Measurements from ENCODE around the gene ACMSD.
"Not testable (repeated sequence)": the region's sequence is repeated elsewhere in the genome, so short reads cannot be mapped to it uniquely, and the experiment has no call there.

ACMSD gene

DNA sequence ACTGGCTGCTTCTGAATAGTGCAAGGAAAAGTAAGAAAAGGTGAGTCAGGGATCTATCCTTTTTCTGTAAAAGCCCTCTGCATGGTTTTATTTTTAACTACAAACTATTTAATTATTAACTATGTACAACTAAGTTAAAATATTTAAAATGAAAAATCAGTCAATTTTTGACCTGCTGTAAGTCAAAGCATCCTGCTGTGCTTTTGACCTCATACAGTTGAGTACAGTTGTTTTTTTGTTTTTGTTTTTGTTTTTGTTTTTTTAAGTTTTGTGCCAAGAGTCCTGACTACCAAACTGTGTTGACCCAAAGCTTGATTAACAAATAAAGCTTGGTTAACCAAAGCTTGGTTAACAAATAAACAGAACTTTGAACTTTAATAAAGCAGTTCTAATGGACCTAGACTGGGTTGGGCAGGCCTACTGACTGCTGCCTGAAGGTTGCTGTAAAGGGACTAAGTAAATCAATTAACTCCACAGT, at the start of gene ACMSD:
TSS of gene ACMSD (plus strand) at position 474 of the 478 bp plus-strand sequence. CDS start 67 bp downstream, outside the sequence.
- DNase-seq (ENCODE audit: low read depth in 2 of 3, low spot score in 2 of 3) = no peak

DNA sequence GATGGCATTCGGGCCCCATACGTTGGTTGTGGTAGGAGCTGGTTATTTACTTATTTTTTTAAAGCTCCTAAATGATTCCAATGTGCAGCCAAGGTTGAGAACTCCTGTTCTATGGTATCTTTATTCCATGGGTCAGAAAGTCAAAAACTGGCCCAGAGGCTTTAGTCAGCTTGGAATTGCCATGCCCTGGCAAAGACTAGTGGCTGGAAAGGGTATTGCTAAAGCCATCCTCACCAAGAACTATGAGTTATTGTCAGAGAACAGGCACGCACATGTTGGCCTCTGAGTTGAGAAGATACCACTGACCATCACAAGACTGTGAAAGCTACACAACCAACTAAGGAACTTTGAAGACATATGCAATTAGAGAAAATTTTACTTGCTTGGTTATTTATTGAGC, 47.9 kb upstream of the ACMSD start:
- no peak for DNase-seq (ENCODE audit: low read depth in 2 of 3, low spot score in 2 of 3)

DNA sequence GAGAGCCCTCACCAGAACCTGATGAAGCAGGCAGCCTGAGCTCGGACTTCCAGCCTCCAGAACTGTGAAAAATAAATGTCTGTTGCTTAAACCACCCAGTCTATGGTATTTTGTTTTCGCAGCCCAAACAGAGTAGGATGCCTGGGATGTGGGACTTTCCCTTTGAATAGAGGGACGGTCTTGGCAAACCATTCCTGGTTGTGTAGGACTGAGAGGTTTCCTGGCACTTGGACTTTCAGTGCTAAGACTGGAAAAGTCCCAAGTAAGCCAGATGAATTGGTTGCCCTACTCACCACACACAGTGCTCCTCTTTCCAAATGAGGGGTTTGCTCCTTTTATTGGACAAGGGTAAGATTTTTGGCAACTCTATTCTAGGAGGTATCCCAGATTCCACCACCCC, 46.8 kb upstream of the ACMSD start:
- DNase-seq (ENCODE audit: low read depth in 2 of 3, low spot score in 2 of 3) = no peak

DNA sequence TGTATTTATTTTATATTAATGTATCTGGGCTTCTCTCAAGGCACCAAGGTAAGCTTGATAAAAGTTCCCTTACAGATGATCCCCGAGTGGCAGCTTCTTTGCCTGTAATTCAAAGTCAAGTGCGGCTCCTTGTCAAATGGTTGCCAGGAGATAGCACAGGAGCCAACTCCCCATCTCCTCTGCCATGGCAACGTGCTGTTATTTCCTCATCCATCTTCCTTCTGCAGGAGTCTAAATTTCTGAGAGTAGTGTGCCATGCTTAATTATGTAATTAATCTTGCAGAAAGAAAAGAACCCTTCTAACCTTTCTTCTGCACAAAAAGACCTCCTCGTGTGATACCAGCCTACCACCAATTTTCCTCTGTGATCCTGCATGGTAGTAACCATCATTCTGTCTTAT, 46.2 kb upstream of the ACMSD start:
- no peak for DNase-seq (ENCODE audit: low read depth in 2 of 3, low spot score in 2 of 3)

DNA sequence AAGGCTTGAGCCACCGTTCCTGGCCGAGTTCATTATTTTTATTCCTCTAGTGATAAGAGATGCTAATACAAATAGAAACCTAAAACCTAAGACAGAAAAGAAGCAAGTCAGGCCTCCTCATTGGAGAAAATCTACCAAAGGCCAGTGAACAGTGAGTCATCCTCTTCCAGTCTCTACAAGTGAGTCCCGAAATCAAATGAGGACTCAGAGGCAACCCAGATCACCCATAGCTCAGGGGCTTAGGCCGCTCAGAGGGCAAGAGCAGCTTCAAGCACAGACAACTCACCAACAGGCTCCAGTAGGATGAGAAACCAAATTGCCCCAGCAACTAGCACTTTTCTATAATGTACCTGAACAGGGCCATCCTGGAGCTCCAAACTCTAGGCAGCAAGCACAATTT, 42.7 kb upstream of the ACMSD start:
- DNase-seq (ENCODE audit: low read depth in 2 of 3, low spot score in 2 of 3) = no peak

DNA sequence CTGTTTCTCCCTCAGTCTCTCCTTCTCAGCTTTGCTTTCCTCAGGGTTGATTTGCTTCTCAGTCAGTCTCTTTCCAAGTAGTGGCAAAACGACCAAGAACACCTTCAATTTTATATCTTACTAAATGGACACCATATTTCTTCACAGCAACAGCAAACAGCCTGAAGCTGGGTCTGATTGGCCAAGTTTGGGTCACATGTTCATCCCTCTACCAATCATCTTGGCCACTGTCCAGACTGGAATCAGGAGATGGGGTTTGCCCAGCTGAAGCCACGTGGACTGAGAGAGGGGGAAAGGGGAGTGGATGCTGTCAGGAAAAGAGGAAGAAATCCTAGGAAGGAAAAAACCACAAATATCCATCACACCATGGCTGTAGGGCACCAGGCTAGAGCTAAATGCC, 42.0 kb upstream of the ACMSD start:
- no peak for DNase-seq (ENCODE audit: low read depth in 2 of 3, low spot score in 2 of 3)

DNA sequence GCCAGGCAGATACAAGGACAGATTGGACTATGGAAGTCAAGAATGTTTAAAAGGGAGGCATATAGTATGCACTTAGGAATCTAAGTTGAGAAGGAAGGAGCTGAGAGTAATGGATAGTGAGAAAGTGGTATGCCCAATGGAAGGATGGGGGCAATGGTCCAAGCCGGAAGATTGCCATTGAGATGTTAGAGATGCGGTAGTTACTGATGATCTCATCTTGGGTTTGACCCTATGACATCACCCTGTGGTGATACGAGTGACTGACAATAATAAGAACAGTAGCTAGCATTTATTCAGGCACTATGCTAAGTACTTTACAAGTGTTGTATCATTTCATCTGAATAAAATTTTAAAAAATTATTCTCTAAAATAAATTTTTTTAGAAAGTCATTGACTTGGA, 38.5 kb upstream of the ACMSD start:
- DNase-seq (ENCODE audit: low read depth in 2 of 3, low spot score in 2 of 3) = no peak

DNA sequence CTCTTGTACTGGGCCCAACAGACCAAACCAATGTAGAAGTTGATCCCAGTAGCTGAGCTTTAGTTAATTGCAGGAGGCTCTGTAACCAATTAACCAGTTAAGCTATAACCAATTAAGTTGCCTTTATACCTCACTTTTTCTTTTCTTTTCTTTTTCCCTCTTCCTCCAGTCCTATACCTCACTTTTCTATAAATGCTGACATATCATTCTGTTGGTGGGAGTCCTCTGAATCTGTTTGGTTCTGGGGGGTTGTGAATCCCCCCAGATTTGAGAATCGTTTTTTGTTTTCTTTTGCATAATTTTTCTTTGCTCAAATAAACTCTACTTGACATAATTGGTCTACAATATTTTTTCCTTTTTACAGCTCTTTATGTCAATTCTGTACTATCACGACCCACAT, 38.1 kb upstream of the ACMSD start:
- DNase-seq (ENCODE audit: low read depth in 2 of 3, low spot score in 2 of 3) = no peak

DNA sequence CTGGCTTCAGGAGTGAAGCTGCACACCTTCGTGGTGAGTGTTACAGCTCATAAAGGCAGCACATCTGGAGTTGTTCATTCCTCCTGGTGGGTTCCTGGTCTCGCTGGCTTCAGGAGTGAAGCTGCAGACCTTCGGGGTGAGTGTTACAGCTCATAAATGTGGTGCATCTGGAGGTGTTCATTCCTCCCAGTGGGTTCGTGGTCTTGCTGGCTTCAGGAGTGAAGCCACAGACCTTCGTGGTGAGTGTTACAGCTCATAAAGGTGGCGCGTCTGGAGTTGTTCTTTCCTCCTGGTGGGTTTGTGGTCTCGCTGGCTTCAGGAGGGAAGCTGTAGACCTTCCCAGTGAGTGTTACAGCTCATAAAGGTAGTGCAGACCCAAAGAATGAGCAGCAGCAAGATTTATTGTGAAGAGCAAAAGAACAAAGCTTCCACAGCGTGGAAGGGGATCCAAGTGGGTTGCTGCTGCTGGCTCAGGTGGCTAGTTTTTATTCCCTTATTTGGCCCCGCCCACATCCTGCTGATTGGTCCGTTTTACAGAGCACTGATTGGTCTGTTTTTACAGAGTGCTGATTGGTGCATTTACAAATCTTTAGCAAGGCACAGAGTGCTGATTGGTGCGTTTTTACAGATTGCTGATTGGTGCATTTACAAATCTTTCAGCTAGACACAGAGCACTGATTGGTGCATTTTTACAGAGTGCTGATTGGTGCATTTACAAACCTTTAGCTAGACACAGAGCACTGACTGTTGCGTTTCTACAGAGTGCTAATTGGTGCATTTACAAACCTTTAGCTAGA, 34.6 kb upstream of the ACMSD start:
- DNase-seq (ENCODE audit: low read depth in 2 of 3, low spot score in 2 of 3) = peak in 1 of 3 experiments; percentile 7

DNA sequence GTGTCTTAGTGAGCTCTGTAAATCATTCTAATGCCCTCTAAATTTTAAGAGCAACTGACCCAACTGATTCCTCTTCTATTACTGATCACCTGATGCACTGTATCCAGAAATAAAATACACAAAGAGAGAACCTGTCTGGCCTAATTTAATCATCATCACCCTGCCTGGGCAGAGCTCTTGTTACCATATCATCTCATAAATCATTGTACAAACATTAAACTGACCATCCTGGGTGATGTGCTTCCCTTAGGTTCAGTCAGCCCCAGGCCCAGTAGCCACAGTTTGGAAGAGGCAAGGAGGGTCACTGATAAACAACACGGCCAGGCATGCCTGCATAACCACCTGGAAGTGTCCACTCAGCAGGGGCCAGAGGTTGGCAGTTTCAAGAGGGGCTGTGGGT, 22.7 kb upstream of the ACMSD start:
- no peak for DNase-seq (ENCODE audit: low read depth in 2 of 3, low spot score in 2 of 3)

DNA sequence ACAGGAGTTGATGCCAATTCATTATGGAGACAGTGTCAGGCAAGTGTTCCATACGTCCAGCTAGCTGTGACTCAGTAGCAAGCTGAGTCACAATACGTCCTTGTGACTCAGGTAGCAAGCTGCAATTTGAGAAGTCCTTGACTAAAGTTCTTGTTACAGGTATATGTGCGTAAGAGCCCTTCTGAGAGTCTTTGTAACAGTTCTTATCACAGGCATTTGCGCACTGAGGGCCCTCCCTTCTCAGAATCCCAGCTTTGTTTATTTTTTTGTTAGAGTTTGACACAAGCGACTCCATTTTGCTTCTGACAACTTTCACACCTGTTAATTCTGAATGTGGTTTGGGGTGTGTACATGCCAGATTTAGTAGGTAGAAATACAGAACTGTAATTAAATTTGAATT, 20.1 kb upstream of the ACMSD start:
- no peak for DNase-seq (ENCODE audit: low read depth in 2 of 3, low spot score in 2 of 3)

DNA sequence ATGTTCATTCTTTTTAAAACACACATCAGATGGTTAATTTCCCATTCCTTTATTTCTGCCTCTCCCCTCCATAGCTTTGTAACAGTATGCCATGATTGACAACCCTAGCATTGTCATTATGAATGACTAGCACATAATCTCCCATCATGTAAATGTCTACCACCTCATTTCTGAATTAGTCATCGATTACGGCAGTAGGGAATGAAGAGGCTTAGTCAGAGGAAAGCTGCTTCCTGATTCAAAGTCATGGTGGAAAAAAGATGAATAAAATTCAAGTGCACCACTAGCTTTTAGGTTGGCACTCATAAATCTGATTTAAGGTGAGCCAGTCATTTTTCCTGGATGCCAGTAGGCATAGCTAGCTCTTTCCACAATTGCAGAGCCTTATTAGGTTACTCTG, 19.1 kb upstream of the ACMSD start:
- no peak for DNase-seq (ENCODE audit: low read depth in 2 of 3, low spot score in 2 of 3)

DNA sequence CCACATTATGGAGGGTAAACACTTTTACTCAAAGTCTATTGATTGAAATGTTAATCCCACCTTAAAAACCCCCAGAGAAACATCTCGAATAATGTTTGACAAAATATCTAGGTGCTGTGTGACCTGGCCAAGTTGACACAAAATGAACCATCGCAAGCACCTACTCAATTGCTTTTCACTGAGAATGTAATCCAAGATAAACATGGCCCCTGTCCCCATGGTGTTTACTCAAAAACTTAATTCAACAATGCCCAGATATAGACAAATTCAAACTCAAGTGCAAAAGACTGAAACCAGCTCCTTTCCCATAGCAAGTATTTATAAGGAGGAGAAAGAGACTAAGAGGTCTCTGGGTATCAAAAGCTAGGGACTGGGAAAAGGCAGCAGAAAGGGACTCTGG, 15.0 kb upstream of the ACMSD start:
- no peak for DNase-seq (ENCODE audit: low read depth in 2 of 3, low spot score in 2 of 3)

DNA sequence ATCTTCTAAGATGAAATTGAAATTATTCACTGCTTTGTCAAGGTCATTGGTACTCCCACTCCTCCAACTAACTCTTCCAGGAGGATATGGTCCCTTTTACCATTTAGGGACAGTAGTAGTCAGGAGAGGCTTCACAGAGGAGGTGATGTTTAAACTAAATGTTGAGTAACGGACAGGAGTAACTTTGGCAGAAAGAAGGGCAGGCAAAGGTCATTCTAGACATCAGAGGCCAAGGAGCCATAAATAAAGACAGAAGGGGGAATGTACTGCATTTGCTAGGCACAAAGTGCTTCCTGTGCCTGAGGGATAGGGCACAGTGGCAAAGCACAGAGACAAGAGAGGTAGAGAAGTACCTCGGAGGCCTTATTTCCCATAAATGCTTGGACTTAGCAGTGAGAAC, 14.6 kb upstream of the ACMSD start:
- DNase-seq (ENCODE audit: low read depth in 2 of 3, low spot score in 2 of 3) = no peak

DNA sequence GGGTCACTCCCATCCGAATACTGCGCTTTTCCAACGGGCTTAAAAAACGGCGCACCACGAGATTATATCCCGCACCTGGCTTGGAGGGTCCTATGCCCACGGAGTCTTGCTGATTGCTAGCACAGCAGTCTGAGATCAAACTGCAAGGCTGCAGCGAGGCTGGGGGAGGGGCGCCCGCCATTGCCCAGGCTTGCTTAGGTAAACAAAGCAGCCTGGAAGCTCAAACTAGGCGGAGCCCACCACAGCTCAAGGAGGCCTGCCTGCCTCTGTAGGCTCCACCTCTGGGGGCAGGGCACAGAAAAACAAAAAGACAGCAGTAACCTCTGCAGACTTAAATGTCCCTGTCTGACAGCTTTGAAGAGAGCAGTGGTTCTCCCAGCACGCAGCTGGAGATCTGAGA, 12.7 kb upstream of the ACMSD start:
- DNase-seq (ENCODE audit: low read depth in 2 of 3, low spot score in 2 of 3) = not testable (repeated sequence)

DNA sequence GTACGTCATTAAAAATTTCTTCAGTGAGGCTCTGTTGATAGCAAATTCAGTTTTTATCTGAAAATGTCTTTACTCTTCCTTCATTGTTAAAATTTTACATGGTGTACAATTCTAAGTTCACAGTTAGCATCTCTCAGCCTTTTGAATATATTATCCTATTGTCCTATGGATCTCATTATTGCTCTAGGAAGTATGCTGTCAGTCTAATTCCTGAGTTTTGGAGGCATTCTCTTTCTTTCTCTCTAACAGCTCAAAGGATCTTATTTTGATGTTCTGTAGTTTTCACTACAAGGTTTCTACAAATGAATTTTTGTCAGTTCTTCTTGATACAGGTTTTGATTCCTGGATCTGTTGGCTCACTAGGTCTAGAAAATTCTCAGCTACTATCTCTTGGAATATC, 2.9 kb upstream of the ACMSD start:
- no peak for DNase-seq (ENCODE audit: low read depth in 2 of 3, low spot score in 2 of 3)

DNA sequence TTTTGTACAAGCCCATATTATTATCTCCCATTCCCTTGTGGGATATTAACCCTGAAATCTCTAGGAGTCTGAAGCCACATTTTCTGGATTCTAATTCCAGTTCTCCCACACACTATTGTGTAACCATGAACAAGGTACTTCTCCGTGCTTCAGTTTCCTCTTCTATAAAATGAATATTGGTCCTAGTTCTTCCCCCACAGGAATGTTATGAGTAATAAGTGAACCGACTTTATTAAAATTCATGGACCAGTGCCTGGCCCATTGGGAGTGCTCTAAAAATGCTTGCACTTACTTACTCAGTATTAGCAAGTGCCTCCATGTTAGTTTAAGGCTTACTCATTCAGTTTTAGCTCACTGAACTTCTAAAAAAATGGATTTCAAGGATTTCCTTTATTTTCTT, 1.4 kb upstream of the ACMSD start:
- DNase-seq (ENCODE audit: low read depth in 2 of 3, low spot score in 2 of 3) = no peak

DNA sequence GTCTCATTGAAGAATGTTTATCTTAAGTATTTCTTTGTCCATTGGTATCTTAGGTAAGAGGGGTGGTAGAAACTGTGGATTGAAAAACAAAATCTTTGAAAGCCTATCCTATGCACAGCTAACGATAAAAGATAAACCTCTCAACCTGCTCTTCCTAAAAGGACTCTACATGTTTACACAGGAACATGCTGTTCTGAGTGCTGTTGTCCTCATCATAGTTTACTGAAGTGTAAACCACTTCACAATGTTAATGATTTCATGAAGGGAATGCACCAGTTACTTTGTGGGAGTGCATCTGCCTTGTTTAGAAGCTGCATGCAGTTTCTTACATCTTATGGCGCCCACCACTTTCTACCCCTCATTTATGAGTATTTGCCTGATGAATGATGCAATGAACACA, 1.2 kb downstream of the ACMSD start:
- DNase-seq (ENCODE audit: low read depth in 2 of 3, low spot score in 2 of 3) = no peak

DNA sequence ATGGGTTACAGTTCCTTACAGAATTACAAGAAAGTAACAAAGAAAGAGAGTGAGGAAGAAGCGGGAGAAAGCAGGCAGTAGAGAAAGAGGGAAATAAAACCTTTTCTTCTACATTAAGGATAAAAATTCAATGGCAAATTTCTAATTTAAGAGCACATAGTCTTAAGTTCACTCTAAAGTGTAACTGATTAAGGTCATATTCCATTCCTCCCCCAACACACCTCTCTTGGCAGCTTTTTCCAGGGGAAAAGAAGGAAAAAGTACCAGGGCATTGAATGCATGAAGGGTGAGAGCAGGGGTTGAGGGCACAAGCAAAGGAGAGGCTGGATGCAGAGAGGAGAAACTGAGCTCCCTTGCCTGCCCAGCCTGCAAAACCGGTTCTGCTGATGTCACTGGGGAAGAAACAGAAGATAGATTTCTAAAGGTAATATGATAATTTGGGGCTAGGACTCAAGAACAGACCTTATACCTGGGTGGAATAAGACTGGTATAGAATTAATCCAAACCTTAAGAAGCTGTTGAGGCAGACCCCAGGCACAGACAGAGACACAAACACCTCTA, 4.6 kb downstream of the ACMSD start:
- no peak for DNase-seq (ENCODE audit: low read depth in 2 of 3, low spot score in 2 of 3)

DNA sequence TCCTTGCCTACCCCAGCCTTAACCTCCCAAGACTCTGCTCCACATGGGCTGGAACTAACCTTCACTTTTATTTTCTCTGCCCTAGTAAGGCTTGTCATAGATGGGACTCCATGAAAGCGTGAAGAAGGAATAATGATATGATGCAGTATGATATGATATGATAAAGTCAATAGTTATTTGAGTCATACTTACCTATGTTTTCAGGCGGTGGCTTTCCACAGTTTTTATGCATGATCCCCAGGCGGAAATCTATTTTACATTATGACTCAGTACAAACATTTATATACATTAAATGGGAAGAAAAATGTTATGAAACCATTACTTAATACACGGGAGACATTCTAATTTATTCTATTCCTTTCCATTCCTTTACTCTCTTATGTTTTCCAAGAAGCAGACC, 5.6 kb downstream of the ACMSD start:
- no peak for DNase-seq (ENCODE audit: low read depth in 2 of 3, low spot score in 2 of 3)

DNA sequence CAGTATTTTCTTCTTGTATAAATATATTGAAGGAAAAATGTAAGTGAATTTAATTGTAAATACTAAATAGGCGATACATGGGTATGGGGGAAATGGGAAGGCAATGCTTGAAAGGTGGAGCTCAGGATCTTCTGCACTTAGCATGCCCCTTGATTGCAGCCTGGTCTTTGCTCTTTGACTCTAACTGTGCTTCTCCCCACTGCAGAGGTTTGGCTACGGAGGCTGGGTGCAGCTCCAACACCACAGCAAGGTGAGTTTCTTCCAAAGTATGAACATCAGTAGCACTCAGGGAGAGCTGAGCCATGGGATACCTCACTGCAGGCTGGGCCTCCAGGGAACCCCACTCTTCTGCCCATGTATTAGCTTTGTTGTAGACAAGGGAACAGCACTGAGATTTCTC, 6.6 kb downstream of the ACMSD start:
- no peak for DNase-seq (ENCODE audit: low read depth in 2 of 3, low spot score in 2 of 3)

DNA sequence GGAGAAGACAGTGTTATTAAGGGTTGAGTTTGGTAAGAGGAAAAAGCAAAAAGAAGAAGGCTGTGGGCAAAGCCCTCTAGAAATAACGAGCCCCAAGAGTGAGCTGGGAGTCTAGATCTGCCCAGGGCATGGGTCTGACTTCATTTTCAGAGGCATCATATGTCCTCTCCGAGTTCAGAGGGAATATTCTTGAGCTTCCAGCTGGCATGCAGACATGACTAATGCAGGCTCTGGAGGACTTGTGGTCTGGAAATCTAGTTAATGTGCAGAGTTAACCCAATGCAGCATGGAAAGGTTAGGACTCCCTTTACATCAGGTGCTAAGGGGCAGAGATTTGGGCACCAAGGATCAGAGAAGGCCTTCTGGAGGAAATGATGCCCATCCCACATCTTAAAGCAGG, 7.3 kb downstream of the ACMSD start:
- no peak for DNase-seq (ENCODE audit: low read depth in 2 of 3, low spot score in 2 of 3)

DNA sequence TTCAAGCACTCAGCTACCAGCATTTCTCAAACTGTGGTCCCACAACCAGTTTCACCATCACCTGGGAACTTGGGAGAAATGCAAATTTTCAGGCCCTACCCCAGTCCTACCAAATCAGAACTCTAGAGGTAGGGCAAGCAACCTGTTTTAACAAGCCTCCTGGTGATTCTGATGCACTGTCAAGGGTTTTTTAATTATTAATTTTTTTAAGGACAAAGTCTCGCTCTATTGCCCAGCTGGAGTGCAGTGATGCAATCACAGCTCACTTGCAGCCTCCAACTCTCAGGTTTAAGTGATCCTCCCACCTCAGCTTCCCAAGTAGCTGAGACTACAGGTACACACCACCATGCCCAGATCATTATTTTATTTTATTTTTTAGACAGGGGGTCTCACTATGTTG, 7.8 kb downstream of the ACMSD start:
- DNase-seq (ENCODE audit: low read depth in 2 of 3, low spot score in 2 of 3) = no peak

Data from activated CD8-positive, alpha-beta memory T cell treated with anti-CD3 and anti-CD28 coated beads for 48 hours (primary cell).